Activated naive CD8-positive, alpha-beta T cell treated with anti-CD3 and anti-CD28 coated beads, Interleukin-2, amount 50 U/mL, for 16 hours (primary cell): Measurements from ENCODE around the gene TAB2.

Experiments used
- DNase-seq: peaks from one replicate; pipeline ENCODE4 v3.0.0-alpha.2; 2020; ENCODE audit warnings: low read depth, low spot score

The TAB2 gene, protein sequence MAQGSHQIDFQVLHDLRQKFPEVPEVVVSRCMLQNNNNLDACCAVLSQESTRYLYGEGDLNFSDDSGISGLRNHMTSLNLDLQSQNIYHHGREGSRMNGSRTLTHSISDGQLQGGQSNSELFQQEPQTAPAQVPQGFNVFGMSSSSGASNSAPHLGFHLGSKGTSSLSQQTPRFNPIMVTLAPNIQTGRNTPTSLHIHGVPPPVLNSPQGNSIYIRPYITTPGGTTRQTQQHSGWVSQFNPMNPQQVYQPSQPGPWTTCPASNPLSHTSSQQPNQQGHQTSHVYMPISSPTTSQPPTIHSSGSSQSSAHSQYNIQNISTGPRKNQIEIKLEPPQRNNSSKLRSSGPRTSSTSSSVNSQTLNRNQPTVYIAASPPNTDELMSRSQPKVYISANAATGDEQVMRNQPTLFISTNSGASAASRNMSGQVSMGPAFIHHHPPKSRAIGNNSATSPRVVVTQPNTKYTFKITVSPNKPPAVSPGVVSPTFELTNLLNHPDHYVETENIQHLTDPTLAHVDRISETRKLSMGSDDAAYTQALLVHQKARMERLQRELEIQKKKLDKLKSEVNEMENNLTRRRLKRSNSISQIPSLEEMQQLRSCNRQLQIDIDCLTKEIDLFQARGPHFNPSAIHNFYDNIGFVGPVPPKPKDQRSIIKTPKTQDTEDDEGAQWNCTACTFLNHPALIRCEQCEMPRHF

DNA sequence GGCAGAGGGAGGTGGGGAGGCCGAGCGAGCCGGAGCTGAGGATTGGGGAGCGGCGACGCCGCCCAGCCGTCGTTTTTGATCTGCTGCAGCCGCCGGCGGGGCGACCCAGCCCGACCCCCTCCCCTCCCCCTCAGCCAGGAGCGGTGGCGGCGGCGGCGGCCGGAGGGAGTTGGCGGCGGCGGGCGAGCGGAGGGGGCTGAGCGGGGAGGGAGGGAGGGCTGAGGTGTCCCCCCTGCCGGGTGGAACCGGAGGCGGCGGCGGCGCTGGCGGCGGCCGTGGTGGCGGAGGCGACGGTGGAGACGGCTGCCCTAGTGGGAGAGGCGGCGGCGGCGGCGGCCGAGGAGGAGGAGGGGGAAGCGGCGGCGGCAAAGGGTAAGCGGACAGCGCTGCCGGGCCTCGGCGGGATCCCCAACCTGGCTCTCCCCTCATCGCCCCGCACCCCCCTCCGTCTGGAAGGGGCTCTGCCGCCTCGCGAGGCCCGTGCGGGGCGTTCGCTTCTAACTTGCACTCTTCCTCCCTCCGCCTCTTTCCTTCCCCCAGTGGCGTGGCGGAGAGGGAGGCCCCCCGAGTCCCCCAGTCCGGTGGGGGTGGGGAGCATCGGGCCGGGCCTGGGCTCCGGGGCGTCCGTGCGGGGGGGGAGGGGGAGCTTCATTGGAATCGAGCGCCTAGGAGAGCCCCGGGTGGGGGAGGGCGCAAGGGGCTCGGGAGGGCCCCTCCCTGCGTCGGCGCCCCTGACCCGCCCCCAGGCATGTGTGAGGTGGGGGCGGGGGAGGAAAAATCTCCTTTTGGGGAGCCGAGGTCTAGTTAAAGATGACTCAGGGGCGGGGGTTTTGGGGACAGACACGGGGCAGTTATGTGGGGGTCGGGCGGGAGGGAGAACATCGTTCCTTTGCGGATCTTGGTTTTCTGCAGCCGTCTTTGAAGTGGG, at the start of gene TAB2:
Gene TAB2 (plus strand): TSS at position 69 of the 928 bp plus-strand sequence. CDS start 52,286 bp downstream, outside the sequence.
- DNase-seq: peak; percentile 53

DNA sequence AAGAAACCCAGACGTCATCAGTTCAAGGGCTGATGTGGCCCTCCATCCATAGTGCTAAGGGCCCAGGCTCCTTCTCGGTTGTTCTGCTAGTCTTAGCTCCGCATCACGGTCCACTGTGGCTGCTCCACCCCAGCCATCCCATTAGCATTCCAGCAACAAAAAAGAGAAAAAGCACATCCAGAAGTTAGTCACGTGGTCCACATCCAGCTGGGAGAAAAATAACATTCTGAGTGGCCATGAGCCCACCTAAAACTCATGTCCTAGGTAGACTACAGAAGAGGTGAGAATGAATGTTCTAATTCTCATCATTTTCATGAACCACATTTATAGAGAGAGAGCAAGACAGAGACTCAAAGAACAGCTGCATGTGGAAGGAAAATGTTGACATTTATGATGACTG, 49.4 kb upstream of the TAB2 start:
- no peak for DNase-seq

DNA sequence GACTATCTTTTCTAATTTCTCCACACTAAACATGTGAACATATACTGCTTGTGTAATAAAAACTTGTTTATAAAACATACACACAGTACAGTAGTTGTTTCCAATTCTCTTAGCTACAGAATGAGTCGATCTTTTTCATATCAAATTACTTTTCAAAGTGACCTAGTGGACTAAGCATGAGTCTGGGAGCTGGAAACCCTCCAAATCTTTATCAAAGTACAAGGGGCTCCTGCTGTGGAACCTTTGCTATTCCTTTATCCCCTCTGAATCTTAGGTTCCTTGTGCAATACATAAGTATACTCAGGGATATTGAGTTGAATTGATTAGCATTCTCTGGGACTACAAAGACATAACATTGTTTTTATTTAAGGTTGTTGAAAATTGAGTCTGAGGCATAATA, 48.7 kb upstream of the TAB2 start:
- no peak for DNase-seq

DNA sequence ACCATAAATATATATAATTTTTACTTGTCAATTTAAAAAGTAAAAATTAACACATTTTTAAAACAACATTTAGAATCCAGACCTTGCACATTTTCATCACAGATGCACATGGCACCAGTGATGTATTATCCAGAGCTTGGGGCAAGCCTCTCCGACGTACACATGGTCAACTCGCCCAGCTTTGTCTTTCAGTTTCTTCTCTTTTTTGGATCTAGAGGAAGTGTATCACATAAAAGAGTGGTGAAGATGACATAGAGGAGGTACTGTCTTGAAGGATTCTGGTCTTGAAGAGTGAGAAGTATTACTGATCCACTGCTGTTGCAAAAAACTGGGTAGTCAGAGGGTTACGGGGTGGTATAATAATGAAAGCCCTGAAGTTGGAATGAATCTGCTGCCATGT, 46.9 kb upstream of the TAB2 start:
- DNase-seq: no peak

DNA sequence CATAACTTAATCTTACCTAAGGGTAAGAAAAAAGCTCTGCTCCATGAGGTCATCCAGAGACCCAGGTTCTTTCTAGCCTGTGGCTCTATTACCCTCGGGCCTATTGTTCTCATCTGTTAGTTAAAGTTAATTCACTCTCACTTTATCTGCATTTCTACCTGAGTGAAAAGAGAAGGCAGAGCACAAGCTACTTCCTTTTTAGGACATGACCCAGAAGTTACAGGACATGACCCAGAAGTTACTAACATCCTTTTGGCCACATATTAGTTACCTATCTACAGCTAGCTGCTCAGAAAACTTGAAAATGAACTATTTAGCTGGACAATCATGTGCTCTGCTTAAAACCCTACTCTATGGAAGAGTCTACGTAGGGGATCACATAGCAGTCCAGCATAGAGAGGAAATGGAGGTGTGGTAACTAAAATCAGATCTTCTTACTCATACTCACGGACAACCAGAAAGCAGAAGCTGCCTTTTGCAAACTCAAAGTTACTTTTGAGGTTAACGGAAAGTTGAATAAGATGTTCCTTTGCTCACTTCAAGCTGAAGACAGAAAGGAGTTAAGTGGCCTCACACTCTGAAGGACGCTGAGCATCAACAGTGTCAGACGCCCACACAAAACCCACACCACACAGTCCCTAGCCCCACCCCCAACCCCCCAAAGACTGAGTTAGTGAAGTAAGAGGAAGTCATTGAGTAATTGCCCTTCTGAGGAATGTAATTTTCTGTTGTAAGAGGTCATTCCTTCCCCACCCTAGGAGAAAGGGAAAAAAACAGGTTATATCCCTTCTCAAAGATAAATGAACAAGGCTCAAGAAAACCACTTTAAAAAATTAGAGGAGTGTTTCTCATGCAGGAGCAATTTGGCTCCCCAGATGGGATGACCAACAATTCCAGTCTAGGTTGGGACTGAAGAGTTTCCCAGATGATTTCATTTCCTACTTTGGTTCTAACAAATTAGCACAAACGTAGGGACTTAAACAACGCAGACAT, 45.9 kb upstream of the TAB2 start:
- DNase-seq: peak; percentile 55

DNA sequence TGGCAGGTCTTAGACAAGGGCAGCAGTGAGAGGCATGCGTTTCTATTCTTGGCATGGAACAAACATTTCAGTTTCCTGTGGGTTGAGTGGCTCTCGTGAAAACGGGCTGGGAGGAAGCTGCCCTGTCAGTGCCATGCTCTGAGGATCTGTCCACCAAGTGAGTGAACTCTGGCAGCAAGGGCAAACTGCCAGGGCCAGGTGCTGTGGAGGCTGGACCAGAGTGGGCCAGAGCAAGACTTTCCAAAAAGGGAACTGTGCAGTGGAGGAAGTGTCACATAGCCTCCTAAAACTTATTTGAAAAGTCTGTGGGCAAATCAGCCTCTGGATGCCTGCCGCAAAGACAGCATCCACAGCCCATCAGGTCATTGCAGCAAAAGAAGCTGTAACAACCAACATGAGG, 44.2 kb upstream of the TAB2 start:
- no peak for DNase-seq

DNA sequence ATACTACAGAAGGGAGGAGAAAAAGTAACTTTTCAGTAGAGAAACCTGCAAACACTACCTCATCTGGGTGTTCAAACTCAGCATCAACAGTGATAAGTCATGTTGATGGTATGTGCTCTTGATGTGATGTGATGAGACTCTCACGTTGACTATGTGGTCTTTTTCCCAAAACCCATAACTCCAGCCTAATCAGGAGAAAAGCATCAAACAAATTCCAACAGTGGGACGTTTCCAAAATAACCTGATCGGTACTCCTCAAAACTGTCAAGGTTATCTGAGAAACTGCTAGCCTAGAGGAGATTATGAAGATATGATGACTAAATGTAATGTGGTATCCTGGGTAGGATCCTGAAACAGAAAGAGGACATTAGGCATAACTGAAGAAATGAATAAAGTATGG, 41.9 kb upstream of the TAB2 start:
- no peak for DNase-seq

DNA sequence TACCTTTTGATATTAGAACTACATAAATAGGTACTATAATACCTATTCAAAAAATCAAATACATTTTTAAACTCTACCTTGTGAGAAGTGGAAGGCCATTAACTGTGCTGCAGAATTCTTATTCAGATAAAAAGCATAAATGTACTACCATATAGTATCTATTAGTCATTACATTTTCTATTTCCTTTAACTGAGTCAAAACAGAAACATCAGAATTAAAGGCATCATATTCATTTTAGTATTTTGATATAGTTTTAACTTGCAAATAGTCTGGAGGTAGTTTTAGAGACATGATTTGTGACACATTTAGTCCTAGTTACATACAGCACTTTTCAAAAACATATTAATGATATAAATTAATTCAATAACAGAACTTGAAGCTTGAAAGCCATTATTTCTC, 39.9 kb upstream of the TAB2 start:
- DNase-seq: no peak

DNA sequence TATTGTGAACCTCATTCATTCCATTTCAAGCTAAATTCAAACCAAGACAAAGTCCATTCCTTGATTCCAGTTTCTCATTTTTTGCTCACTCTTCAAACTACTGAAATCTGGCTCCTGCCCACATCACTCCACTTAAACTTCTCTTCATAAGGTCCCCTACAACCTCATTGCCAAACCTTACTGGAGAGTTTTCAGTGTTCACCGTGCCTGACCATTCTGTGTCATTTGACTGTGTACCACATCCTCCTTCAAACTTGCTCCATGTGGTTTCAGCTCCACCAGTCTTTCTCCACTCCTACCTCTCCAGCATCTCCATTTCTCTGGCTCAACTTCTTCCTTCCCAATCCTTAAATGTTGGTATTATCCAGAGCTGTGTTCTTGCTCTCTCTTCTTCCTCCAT, 38.5 kb upstream of the TAB2 start:
- no peak for DNase-seq

DNA sequence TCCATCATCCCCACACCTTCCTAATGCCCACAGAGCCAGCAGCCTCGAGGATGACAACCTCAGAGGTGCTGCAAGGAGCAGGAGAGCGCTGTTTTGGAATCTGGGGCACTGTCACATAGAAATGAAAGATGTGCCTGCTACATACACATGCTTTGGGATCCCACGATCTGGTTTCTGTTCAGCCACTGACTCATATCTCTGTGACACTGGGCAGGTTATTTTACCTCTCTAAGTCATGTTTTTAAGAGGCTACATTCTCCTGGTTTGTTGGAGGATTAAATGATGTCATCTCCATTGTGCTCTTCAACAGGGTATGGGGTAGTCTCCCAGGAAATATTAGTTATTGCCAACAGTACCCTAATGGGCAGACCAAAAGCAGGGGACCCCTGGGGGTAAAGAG, 32.6 kb upstream of the TAB2 start:
- DNase-seq: no peak

DNA sequence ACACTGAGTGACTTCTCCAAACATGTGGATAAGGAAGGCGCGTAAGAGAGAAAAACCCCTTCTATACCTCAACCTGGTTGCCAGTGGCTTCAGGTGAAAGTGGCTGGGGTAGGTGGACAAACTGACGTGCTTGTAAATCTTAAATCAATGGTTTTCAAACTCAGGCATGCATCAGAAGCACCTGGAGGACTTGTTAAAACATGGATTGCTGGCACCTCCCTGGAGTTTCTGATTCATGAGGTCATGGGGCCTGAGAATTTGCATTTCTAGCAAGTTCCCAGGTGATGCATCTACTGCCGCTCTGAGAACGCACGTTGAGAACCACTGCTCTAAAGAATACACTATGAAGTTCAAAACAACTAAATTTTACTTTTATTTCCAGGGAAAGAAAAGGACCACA, 31.9 kb upstream of the TAB2 start:
- DNase-seq: no peak

DNA sequence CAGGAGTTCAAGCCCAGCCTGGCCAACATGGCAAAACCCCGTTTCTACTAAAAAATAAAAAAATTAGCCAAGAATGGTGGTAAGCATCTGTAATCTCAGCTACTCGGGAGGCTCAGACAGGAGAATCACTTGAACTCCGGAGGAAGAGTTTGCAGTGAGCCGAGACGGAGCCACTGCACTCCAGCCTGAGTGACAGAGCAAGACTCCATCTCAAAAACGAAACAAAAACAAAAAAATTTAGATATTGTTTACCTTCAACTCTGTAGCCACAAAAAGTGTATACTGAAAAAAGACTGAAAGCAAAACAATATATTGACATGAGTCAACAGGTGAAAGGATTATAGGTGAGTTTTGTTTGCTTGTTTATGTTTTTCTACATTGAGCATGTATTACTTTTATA, 30.6 kb upstream of the TAB2 start:
- no peak for DNase-seq

DNA sequence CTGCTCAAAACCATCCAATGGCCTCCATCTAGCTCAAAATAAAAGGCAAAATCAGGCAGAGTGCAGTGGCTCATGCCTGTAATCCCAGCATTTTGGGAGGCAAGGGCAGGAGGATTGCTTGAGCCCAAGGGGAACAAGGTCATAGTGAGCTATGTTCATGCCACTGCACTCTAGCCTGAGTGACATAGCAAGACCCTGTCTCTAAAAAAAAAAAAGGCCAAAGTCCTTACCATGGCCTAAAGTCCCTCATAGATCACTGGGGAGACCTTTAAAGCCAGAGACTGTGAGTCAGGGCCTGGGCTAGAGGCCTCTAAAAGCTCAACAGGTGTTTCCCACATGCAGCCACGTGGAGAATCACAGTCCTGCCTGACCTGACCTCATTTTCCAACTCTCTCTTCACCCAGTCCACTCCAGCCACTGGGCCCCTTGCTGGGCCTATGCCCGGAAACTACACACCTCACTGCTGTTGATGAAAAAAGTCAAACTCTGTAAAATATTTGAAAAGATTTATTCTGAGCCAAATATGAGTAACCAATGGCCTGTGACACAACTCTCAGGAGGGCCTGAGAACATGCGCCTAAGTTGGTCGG, 28.2 kb upstream of the TAB2 start:
- DNase-seq: no peak

DNA sequence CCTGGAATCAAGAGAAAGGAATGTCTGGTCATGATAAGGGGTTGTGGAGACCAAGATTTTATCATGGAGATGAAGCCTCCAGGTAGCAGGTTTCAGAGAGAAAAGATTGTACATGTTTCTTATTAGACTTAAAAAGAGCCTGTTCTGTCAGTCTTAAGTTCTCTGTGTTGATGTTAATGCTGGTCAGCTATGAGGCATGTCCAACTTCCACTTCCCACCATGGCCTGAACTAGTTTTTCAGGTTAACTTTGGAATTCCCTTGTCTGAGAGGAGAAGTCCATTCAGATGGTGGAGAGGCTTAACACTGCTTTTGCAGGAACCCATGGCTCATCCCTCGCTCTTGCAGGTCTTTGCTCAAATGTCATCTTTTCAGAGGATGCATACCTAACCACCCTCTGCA, 27.5 kb upstream of the TAB2 start:
- DNase-seq: no peak

DNA sequence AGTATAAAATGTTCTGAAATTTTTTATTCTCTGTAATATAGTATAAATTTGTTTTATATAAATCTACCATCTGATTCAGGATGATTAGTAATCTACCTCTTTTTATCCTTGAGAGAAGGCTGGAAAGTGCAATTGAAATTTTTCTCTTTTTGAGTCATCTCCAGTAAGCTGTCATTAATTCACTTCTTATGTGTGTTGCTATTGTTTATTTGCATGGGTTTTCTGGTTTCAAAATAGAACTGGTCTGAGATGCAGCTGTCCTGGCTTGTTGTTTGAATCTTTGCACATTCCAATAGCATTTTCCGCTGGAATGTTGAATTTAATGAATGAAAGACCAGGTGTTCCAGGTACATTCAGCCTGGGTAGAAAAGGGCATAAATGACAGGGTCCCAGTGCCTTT, 24.3 kb upstream of the TAB2 start:
- no peak for DNase-seq

DNA sequence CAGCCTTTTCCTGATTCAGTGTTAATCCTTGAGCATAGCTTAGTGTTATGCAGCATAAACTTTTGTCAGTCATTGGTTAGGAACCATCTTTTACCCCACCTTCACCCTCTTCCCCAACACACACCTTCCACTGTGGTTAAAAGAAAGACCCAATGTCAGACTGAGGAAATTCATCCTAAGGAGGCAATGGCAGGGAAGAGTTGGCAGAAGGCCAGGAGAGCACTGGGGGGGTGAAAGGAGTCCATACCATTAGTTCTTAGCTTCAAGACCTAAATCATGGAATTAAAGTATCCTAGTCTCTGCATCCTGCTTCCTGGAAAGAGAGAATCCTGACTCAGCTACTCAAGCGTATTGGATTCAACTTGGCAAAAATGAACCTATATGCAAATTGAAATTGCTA, 16.9 kb upstream of the TAB2 start:
- no peak for DNase-seq

DNA sequence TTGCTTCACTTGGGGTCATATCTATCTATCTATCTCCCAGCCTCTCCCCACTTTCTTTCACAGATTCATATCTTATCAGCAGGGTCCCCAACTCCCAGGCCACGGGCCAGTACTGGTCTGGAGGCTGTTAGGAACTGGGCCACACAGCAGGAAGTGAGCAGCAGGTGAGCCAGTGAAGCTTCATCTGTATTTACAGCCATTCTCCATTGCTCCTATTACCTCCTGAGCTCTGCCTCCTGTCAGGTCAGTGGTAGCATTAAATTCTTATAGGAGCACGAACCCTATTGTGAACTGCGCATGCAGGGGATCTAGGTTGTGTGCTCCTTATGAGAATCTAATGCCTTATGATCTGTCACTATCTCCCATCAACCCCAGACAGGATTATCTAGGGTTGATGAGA, 14.8 kb upstream of the TAB2 start:
- no peak for DNase-seq

DNA sequence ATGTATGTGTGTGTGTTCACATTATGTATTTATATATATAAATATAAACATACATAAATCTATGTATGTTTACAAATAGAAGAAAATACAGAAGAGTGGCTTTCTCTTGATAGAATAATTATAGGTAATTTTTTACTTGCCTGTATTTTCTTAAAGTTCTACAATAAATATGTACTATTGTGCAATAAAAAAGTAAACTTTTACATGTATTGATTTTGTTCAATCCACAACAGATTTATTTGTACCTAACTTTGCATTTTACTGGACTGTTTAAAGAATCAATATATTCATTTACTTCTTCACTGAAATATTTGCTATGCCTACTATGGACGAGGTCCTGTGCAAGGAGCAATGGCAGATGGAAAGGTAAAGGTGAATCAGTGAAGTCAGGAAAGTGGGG, 14.0 kb upstream of the TAB2 start:
- no peak for DNase-seq

DNA sequence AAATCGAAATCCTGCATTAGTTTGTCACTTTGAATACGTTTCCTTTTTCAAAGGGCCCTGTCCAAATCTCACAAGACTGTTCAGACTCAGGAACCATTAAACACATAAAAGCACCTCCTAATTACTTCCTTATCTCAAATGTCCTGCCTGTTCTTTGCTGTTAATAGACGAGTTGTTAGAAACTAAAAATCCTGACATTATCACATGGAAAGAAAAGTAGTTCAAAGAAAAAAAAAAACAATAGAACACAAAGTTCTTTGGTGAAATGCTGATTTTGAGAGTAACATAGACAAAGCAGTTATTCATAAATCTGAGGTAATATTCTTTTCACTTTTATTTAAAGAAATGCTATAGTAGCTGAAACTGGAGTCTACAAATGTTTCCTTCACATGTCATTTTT, 12.1 kb upstream of the TAB2 start:
- DNase-seq: no peak

DNA sequence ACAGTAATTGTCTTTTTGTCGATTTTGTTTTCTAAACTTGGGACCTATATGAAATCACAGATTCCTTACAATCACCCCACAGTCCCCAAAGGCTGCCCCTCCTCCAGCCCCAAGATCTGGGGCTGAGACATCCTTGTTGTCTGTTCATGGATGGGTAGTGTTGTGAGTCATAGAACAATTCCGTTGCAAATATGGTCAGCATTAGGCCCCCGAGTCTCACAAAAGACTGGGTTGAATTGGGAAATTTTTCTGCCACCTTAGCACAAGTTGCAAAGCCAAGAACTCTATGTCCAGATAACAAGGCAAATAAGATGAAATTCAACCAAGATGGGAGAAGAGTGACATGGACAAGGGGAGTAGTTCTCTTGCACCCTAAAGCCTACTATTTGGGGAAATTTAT, 10.5 kb upstream of the TAB2 start:
- no peak for DNase-seq

DNA sequence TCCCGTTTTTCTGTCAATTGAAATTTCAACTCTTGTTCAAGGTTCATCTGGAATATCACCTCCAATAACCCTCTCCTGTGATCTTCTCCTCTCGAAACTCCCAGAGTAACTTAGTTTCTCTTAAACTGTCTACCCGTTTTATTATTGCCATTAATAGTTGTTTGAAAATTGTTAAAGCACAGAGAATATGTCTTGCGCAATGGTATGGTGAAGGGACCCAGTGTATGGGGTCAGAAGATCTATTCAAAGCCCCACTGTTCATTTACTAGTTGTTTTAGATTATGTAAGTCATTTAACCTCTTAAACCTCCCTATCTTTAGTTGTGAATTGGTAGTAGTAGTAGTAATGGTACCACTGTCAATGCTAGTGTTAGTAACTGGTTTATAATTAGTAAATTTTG, 6.2 kb upstream of the TAB2 start:
- DNase-seq: no peak
